ENCODE data around the gene SAP25.

Gene SAP25

DNA sequence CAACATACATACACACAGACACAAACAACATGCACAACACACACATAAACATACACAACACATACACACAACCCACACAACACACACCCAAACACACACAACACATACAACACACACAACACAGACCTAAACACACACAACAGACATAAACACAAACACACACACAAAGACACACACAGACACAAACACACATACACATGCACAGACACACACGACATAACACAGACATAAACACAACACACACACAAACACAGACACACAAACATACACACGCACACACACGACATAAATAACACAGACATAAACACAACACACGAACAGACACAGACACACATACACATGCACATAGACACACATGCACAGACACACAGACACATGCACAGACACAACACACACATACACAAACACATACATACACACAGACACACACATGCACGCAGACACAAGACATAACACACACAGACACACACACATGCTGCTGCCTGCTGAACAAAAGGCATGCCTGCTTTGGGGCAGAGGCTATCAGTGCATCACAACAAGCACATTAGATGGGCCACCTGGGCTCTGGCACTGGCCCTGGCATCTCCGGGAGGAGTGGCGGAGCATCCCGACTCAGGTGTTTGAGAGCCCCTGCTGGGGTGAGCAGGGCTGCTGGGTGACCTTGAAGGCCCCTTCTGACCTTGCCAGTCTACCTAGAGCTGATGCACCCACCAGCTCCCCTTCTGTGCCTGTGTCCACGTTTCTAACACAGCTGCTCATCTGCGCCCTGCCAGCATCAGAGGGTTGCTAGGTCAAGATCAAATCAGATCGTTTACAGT is 7.0 kb upstream of the SAP25 start:
- no peak overlapping the region for H3K4me3 ChIP-seq (ENCODE audit: low read length)
- DNase-seq (ENCODE audit: low read depth) = no peak
- TF ChIP-seq, protein P1, sequence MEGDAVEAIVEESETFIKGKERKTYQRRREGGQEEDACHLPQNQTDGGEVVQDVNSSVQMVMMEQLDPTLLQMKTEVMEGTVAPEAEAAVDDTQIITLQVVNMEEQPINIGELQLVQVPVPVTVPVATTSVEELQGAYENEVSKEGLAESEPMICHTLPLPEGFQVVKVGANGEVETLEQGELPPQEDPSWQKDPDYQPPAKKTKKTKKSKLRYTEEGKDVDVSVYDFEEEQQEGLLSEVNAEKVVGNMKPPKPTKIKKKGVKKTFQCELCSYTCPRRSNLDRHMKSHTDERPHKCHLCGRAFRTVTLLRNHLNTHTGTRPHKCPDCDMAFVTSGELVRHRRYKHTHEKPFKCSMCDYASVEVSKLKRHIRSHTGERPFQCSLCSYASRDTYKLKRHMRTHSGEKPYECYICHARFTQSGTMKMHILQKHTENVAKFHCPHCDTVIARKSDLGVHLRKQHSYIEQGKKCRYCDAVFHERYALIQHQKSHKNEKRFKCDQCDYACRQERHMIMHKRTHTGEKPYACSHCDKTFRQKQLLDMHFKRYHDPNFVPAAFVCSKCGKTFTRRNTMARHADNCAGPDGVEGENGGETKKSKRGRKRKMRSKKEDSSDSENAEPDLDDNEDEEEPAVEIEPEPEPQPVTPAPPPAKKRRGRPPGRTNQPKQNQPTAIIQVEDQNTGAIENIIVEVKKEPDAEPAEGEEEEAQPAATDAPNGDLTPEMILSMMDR (IDR thresholded peaks at IDR 0.05; ENCODE audit: insufficient read depth, low read depth, low read length, missing control alignments) = no peak

GRCh38 chr7:100578246-100579183 is 4.8 kb upstream of the SAP25 start:
- no peak for DNase-seq (ENCODE audit: low read depth)
- TF ChIP-seq, protein P1 (IDR thresholded peaks at IDR 0.05; ENCODE audit: insufficient read depth, low read depth, low read length, missing control alignments) = no peak
- no peak overlapping the region for H3K4me3 ChIP-seq (ENCODE audit: low read length)

DNA sequence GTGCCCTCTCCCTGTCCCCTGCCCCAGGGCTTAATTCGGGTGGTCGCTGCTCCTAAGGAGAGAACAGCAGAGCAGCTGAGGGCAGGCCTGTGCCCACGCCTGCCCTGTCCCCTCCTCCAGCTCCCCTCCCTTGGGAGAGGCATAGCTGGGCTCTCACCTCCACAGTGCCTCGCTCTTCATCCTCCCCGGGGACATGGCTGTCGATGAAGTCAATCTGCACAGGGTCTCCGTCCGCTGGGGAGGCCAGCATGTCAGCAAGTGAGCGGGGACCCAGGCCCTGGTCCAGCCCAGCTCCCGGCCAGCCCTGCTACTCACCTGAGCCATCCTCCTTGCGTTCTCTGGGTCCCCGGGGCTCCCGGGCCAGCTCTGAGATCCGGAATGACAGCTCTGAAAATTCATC is 3.8 kb upstream of the SAP25 start:
- no peak for DNase-seq (ENCODE audit: low read depth)
- TF ChIP-seq, protein P1 (IDR thresholded peaks at IDR 0.05; ENCODE audit: insufficient read depth, low read depth, low read length, missing control alignments) = no peak
- no peak overlapping the region for H3K4me3 ChIP-seq (ENCODE audit: low read length)

DNA sequence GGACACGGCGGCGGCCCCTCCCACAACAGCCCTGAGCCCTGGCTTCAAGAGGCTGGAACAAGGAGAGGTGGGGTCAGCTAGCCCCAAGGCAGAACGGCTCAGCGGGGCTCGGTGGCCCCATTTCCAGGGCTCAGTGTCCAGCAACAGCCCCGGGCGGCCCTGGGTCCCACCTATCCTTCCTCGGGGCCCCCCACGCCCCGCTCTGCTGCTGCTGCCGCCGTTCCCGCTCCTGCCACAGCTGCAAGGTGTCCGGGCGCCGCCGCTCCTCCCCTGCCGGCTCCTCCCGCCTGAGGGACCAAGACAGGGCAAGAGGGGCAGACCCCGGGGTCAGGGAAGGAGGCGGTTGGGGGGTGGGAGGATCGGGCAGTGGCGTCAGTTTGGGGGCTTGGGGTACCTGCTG is 3.4 kb upstream of the SAP25 start:
- DNase-seq (ENCODE audit: low read depth) = no peak
- no peak overlapping the region for H3K4me3 ChIP-seq (ENCODE audit: low read length)
- TF ChIP-seq, protein P1 (IDR thresholded peaks at IDR 0.05; ENCODE audit: insufficient read depth, low read depth, low read length, missing control alignments) = no peak

DNA sequence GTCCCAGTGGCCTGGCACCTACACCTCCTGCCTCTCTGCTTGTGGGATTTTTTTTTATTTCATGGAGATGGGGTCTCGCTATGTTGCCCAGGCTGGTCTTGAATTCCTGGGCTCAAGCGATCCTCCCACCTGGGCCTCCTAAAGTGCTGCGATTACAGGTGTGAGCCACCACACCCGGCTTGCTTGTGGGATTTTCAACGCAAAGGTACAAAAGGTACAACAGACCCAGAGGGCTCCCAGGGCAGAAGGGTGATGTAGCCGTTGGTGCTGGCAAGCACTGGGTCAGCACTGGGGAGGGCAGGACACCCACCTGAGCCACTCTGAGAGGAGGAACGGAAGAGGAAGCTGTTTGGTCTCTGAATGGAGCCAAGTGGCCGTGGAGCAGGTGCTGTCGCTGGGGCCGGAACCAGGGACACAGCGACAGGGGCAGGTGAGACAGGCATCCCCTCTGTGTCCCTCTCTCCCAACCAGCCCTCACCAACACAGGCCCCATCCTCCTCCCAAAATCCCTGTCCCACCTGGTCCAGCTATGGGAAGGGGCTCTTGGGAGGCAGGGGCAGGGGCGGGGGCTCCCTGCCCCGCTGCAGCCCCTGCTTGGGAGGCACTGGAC is 2.8 kb upstream of the SAP25 start:
- H3K4me3 ChIP-seq (ENCODE audit: low read length) = no peak overlapping the region
- TF ChIP-seq, protein P1 (IDR thresholded peaks at IDR 0.05; ENCODE audit: insufficient read depth, low read depth, low read length, missing control alignments) = no peak
- DNase-seq (ENCODE audit: low read depth) = no peak

- no peak for DNase-seq (ENCODE audit: low read depth)
- TF ChIP-seq, protein P1 (IDR thresholded peaks at IDR 0.05; ENCODE audit: insufficient read depth, low read depth, low read length, missing control alignments) = no peak
- H3K4me3 ChIP-seq (ENCODE audit: low read length) = no peak overlapping the region
Observed at GRCh38 chr7:100575746-100576383, 2.2 kb upstream of the SAP25 start.
